Right lobe of liver (tissue), 6 donors: ENCODE results near the gene BIK. TPM values are rescaled to one million over a fixed set of nuclear protein-coding genes. Genes with fewer than 3 reads are reported as not detected.
"Not testable (repeated sequence)": the region's sequence is repeated elsewhere in the genome, so short reads cannot be mapped to it uniquely, and the experiment has no call there.

ENCODE experiments used
- ATAC-seq, 4 donors: fragments of 200-7000 bp; cut with Tn5 transposase; one replicate each; pipeline ENCODE4 v1.9.1; 2020; ENCODE audit warnings: mild to moderate bottlenecking in 4 of 4, moderate library complexity in 4 of 4
- DNase-seq, 3 donors: peaks; one replicate each; pipeline ENCODE4 v3.0.0-alpha.2; 2020
- H3K27ac ChIP-seq, 3 donors: fragments of 200-600 bp; one replicate each; pipeline ENCODE4 v1.8.0; 2022
- H3K27me3 ChIP-seq, 2 donors: fragments of 200-600 bp; one replicate each; pipeline ENCODE4 v1.8.0; 2022
- H3K36me3 ChIP-seq, 4 donors: fragments of 200-600 bp; sonication (generic) in 1 of 4; one replicate each; pipeline versions ENCODE4 v1.5.1 to v1.8.0; 2017 to 2022; ENCODE audit warnings: control low read depth in 1 of 4
- H3K4me1 ChIP-seq, 4 donors: fragments of 200-600 bp; sonication (generic) in 1 of 4; one replicate each; pipeline versions ENCODE4 v1.5.1 to v1.8.0; 2017 to 2022; ENCODE audit warnings: control low read depth in 1 of 4
- H3K4me3 ChIP-seq, 3 donors: fragments of 200-600 bp; one replicate each; pipeline ENCODE4 v1.8.0; 2022
- H3K9me3 ChIP-seq, 4 donors: fragments of 200-600 bp; sonication (generic) in 1 of 4; one replicate each; pipeline versions ENCODE4 v1.5.1 to v1.8.0; 2017 to 2022; ENCODE audit warnings: control low read depth in 1 of 4
- CTCF ChIP-seq, 4 donors: fragments of 200-600 bp in 3 of 4; fragments of 450-650 bp in 1 of 4; IDR thresholded peaks; one replicate each; pipeline versions ENCODE4 v1.5.1 to v1.8.0; 2016 to 2022; ENCODE audit warnings: antibody characterized with exemption in 4 of 4, mild to moderate bottlenecking in 2 of 4
- POLR2A ChIP-seq: fragments of 450-650 bp; IDR thresholded peaks from one replicate; pipeline ENCODE4 v1.6.1; 2017; ENCODE audit warnings: antibody characterized with exemption, mild to moderate bottlenecking
- WGBS: methylation state at CpG from one replicate; pipeline ENCODE4 v1.1.6; 2018; ENCODE audit warnings: low coverage, low lambda C conversion rate; ENCODE audit not compliant: insufficient coverage; ENCODE audit errors: missing lambda C conversion rate; 5-methylcytosine and 5-hydroxymethylcytosine counted together
- intact Hi-C, 2 donors: fragments of 100-400 bp; cut with DNase I; formaldehyde crosslinking; loops; one replicate each; pipeline versions ENCODE4 v1.11.2 to v1.14.1; 2022
- total RNA-seq, 6 experiments: library from RNA; depleted of rRNA in 2 of 6; stranded (reverse); fragments of >200 nt in 2 of 6; fragmentation: NEBNext Ultra II Directional in 3 of 6; extraction: Animal tissue kit (Norgen Biotek cat#: 25700) in 3 of 6; gene quantifications; one replicate each; pipeline versions ENCODE4 v1.1.0 to v1.2.4, GENCODE V29; 2016 to 2023
- donor health status: DM: no; HTN: yes; CAD: no.
- donor health status: DM: no; HTN: no; CAD: no.
- donor health status: DM: no; HTN: no; CAD: no.
- donor health status: DM: no; HTN: yes; CAD: no.
- donor health status: DM: no; HTN: yes; CAD: no.

Gene BIK
- total RNA-seq, 6 experiments from 2014 or later, result 0.22 to 0.42 (median 0.31) TPM; not detected in 1

GRCh38 chr22:43142880-43143562, 32.5 kb downstream of the BIK start, which contains the start of gene MCAT:
TSS of gene MCAT (minus strand) at chr22:43143398. CDS start at chr22:43143348, 50 bp downstream.
- no peaks in the 10 kb centered on the region for H3K27me3 ChIP-seq
- intact Hi-C loops, result no loop called here
- ATAC-seq (peak; percentile 88 to 96 (median 94)), DNase-seq (peak; percentile 87 to 90 (median 88))
- H3K27ac ChIP-seq, result peak within 1 kb of the TSS in 2 of 3 donors; percentile 39 to 41
- peaks cover 0 to 13% (median 6%) of the 10 kb centered on the region in 4 donors for H3K36me3 ChIP-seq
- H3K4me3 ChIP-seq, result peak within 1 kb of the TSS; percentile 93 to 99 (median 98)
- H3K9me3 ChIP-seq, result no peaks in the 10 kb centered on the region
- TF ChIP-seq POLR2A, result peak; percentile 62
- no peak for TF ChIP-seq CTCF (IDR thresholded peaks at IDR 0.05)
- WGBS, result no CpG with 5 or more reads among the region's 83 CpGs
- peaks cover 0 to 11% (median 3%) of the 10 kb centered on the region in 4 donors for H3K4me1 ChIP-seq

DNA sequence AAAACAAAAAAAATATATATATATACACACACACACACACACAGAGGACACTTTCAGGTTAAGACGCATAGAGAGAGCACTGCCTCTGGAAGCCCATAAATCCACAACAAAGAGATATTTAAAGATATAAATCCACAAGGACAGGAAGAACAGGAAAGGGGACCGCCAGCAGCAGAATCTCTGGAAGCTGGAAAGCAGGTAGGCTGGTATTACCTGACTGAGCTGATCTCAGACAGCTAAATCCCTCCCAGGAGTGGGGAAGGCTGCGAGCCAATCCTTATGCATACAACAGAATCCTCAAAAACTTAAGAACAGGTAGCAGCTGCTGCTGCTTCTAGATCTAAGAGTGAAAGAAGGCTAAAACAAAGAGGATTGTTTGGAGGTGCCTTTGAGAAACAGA, 34.4 kb downstream of the BIK start:
- Histone ChIP-seq H3K36me3 (peaks cover 0 to 6% (median 2%) of the 10 kb centered on the region in 4 donors), H3K27me3 (no peaks in the 10 kb centered on the region), H3K4me3 (no peak overlapping the region), H3K27ac (no peak overlapping the region), H3K4me1 (peaks cover 0 to 11% (median 3%) of the 10 kb centered on the region in 4 donors), H3K9me3 (no peaks in the 10 kb centered on the region)
- no peak for DNase-seq
- intact Hi-C loops, result no loop called here
- 75% methylated on average over 2 of the region's 3 CpGs for WGBS
- ATAC-seq, result no peak
- no peak for TF ChIP-seq CTCF (IDR thresholded peaks at IDR 0.05)
- TF ChIP-seq POLR2A, result no peak

DNA sequence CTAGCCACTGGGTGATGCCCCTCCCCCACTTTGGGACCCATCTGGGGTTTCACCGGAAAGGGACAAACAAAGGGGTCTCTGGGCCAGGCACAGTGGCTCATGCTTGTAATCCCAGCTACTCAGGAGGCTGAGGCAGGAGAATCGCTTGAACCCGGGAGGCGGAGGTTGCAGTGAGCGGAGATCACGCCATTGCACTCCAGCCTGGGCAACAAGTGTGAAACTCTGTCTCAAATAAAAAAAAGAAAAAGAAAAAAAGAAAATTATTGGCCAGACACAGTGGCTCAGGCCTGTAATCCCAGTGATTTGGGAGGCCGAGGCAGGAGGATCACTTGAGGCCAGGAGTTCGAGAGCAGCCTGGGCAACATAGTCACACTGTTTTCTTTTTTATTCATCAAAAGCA, 34.8 kb downstream of the BIK start:
- DNase-seq, ATAC-seq: not testable (repeated sequence)

DNA sequence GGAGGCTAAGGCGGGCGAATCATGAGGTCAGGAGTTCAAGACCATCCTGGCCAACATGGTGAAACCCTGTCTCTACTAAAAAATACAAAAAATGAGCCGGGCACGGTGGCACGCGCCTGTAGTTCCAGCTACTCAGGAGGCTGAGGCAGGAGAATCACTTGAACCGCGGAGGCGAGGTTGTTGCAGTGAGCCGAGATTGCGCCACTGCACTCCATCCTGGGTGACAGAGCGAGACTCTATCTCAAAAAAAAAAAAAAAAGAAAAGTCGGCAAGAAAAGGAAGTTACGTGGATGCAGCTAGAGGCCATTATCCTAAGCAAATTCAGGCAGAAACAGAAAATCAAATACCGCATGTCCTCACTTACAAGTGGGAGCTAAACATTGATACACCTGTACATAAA, 35.8 kb downstream of the BIK start:
- intact Hi-C loops, DNase-seq, H3K4me3 ChIP-seq, H3K27ac ChIP-seq, H3K9me3 ChIP-seq, H3K27me3 ChIP-seq, H3K36me3 ChIP-seq, ATAC-seq: not testable (repeated sequence)
- WGBS, result 77% methylated on average over 15 of the region's 15 CpGs
- peaks cover 0 to 15% (median 3%) of the 10 kb centered on the region in 4 donors for H3K4me1 ChIP-seq

More for the DNA sequence above, 34.8 kb downstream of the BIK start:
- H3K27ac ChIP-seq, H3K36me3 ChIP-seq, H3K4me3 ChIP-seq, intact Hi-C loops, H3K27me3 ChIP-seq, H3K9me3 ChIP-seq: not testable (repeated sequence)
- H3K4me1 ChIP-seq, result peaks cover 0 to 11% (median 3%) of the 10 kb centered on the region in 4 donors
- whole genome bisulfite sequencing, result 80% methylated on average over 1 of the region's 8 CpGs

GRCh38 chr22:43147821-43148220, 37.3 kb downstream of the BIK start:
- no peaks in the 10 kb centered on the region for H3K27me3 ChIP-seq
- H3K27ac ChIP-seq, result no peak overlapping the region
- no peak for TF ChIP-seq CTCF (IDR thresholded peaks at IDR 0.05)
- TF ChIP-seq POLR2A, result no peak
- H3K9me3 ChIP-seq, result no peaks in the 10 kb centered on the region
- no peaks in the 10 kb centered on the region for H3K36me3 ChIP-seq
- H3K4me3 ChIP-seq, result no peak overlapping the region
- intact Hi-C loops, result no loop called here
- no peak for ATAC-seq
- no peak for DNase-seq
- WGBS, result 38% methylated on average over 6 of the region's 8 CpGs
- peaks cover 0 to 16% (median 0%) of the 10 kb centered on the region in 4 donors for H3K4me1 ChIP-seq
